Frontal cortex (tissue), 4 donors: ENCODE results near the gene MIPOL1. TPM values are rescaled to one million over a fixed set of nuclear protein-coding genes. Genes with fewer than 3 reads are reported as not detected.
"Not testable (repeated sequence)": the region's sequence is repeated elsewhere in the genome, so short reads cannot be mapped to it uniquely, and the experiment has no call there.

Experiments
- DNase-seq, 2 donors: peaks; one replicate each; pipeline ENCODE4 v3.0.0; 2012; ENCODE audit warnings: low spot score in 2 of 2
- FAIRE-seq: peaks from 2 replicates; lab custom pipeline; 2012; peaks lifted over from hg19 to GRCh38; lab: Jason Lieb, UNC
- total RNA-seq: library from RNA; depleted of rRNA; stranded (reverse); fragments of >200 nt; gene quantifications from one replicate; pipeline ENCODE4 v1.2.3, GENCODE V29; 2014
- donor health status: control.
- donor health status: control.
- donor health status: control.

The MIPOL1 gene
- total RNA-seq, 1 donor from 2014 or later, result 33.8 TPM

GRCh38 chr14:37186865-37187264 lies 10.9 kb upstream of the MIPOL1 start:
- DNase-seq, result no peak
- FAIRE-seq, result no peak

GRCh38 chr14:37187294-37187693 lies 10.4 kb upstream of the MIPOL1 start:
- FAIRE-seq, result no peak
- no peak for DNase-seq

- DNase-seq, FAIRE-seq: not testable (repeated sequence)
Observed at GRCh38 chr14:37187840-37188577, 9.7 kb upstream of the MIPOL1 start.

- DNase-seq, FAIRE-seq: not testable (repeated sequence)
Observed at GRCh38 chr14:37189733-37190132, 8.0 kb upstream of the MIPOL1 start.

GRCh38 chr14:37194698-37195097 lies 3.0 kb upstream of the MIPOL1 start:
- FAIRE-seq (no peak), DNase-seq (no peak)

- FAIRE-seq, result no peak
- DNase-seq, result no peak
Observed at GRCh38 chr14:37195327-37195726, 2.4 kb upstream of the MIPOL1 start.

GRCh38 chr14:37196604-37197420 lies 925 bp upstream of the MIPOL1 start:
- no peak for FAIRE-seq

GRCh38 chr14:37198273-37198598 lies 499 bp downstream of the MIPOL1 start:
- FAIRE-seq (no peak), DNase-seq (no peak)

More at GRCh38 chr14:37196604-37197420, 925 bp upstream of the MIPOL1 start:
- DNase-seq, result no peak

- no peak for FAIRE-seq
Observed at GRCh38 chr14:37198907-37199306, 1.2 kb downstream of the MIPOL1 start.

GRCh38 chr14:37201724-37202123 lies 4.0 kb downstream of the MIPOL1 start:
- FAIRE-seq, result no peak
- no peak for DNase-seq

More at GRCh38 chr14:37198907-37199306, 1.2 kb downstream of the MIPOL1 start:
- DNase-seq, result no peak

GRCh38 chr14:37202265-37202664 lies 4.5 kb downstream of the MIPOL1 start:
- DNase-seq, result no peak
- FAIRE-seq, result no peak

GRCh38 chr14:37202812-37203211 lies 5.1 kb downstream of the MIPOL1 start:
- FAIRE-seq, result no peak
- DNase-seq, result no peak

- no peak for FAIRE-seq
- DNase-seq, result no peak
Observed at GRCh38 chr14:37203423-37203822, 5.7 kb downstream of the MIPOL1 start.

- not testable (repeated sequence) for FAIRE-seq, DNase-seq
Observed at GRCh38 chr14:37205623-37206605, 8.2 kb downstream of the MIPOL1 start.

- not testable (repeated sequence) for DNase-seq, FAIRE-seq
Observed at GRCh38 chr14:37209617-37210016, 11.9 kb downstream of the MIPOL1 start.

GRCh38 chr14:37210448-37210847 lies 12.7 kb downstream of the MIPOL1 start:
- FAIRE-seq, result no peak
- no peak for DNase-seq

- no peak for DNase-seq
- FAIRE-seq, result no peak
Observed at GRCh38 chr14:37213016-37213415, 15.3 kb downstream of the MIPOL1 start.

- DNase-seq (no peak), FAIRE-seq (no peak)
Observed at GRCh38 chr14:37215345-37215744, 17.6 kb downstream of the MIPOL1 start.

GRCh38 chr14:37221073-37221472 lies 23.3 kb downstream of the MIPOL1 start:
- FAIRE-seq, result no peak

GRCh38 chr14:37223947-37224474 lies 26.3 kb downstream of the MIPOL1 start:
- FAIRE-seq, result no peak
- DNase-seq, result no peak

More at GRCh38 chr14:37221073-37221472, 23.3 kb downstream of the MIPOL1 start:
- DNase-seq, result no peak
